Activated CD8-positive, alpha-beta T cell treated with anti-CD3 and anti-CD28 coated beads for 36 hours (primary cell): ENCODE measurements around the gene SIRT2. TPM values are rescaled to one million over a fixed set of nuclear protein-coding genes. Genes with fewer than 3 reads are reported as not detected.
A peak's percentile ranks its signal among the peaks of the same experiment; 100 is the strongest.

Source experiments
- ATAC-seq: fragments of 200-7000 bp; cut with Tn5 transposase; one replicate; pipeline ENCODE4 v1.10.0; 2021; ENCODE audit warnings: mild to moderate bottlenecking, moderate library complexity
- CTCF ChIA-PET: fragments of 350-600 bp; sonication (Branson Sonifier 250); formaldehyde crosslinking; loops from one replicate; lab custom pipeline; 2021; ENCODE audit warnings: antibody characterized with exemption; lab: Charles Lee
- POLR2A ChIA-PET: fragments of 350-600 bp; sonication (Branson Sonifier 250); formaldehyde crosslinking; loops from one replicate; lab custom pipeline; 2021; ENCODE audit warnings: antibody characterized with exemption; lab: Charles Lee
- DNase-seq: peaks from one replicate; pipeline ENCODE4 v3.0.0-alpha.2; 2020
- H3K27ac Mint-ChIP-seq: one replicate; pipeline ENCODE4 v1.8.0; 2021; ENCODE audit warnings: mild to moderate bottlenecking, mixed read lengths
- H3K27me3 Mint-ChIP-seq: one replicate; pipeline ENCODE4 v1.8.0; 2021; ENCODE audit warnings: mixed read lengths
- H3K36me3 Mint-ChIP-seq: one replicate; pipeline ENCODE4 v1.8.0; 2021; ENCODE audit warnings: low read depth, mixed read lengths
- H3K4me1 Mint-ChIP-seq: one replicate; pipeline ENCODE4 v1.8.0; 2021; ENCODE audit warnings: low read depth, mixed read lengths
- H3K4me3 Mint-ChIP-seq: one replicate; pipeline ENCODE4 v1.8.0; 2021; ENCODE audit warnings: mild to moderate bottlenecking, moderate library complexity, mixed read lengths
- H3K9me3 Mint-ChIP-seq: one replicate; pipeline ENCODE4 v1.8.0; 2021; ENCODE audit warnings: mixed read lengths
- intact Hi-C: fragments of 100-400 bp; cut with micrococcal nuclease; formaldehyde crosslinking; loops from one replicate; pipeline ENCODE4 v1.10.0; 2022
- total RNA-seq, 2 experiments: library from RNA; stranded (reverse); gene quantifications; one replicate each; pipeline ENCODE4 v1.2.3, GENCODE V29; 2021
- TF ChIP-seq, protein P1 (sequence below): fragments of 200-600 bp; IDR thresholded peaks from one replicate; pipeline ENCODE4 v1.8.0; 2022; ENCODE audit warnings: antibody characterized with exemption, mild to moderate bottlenecking

Gene SIRT2
- total RNA-seq, 2 experiments from 2014 or later: 20.0 to 21.5 TPM

DNA sequence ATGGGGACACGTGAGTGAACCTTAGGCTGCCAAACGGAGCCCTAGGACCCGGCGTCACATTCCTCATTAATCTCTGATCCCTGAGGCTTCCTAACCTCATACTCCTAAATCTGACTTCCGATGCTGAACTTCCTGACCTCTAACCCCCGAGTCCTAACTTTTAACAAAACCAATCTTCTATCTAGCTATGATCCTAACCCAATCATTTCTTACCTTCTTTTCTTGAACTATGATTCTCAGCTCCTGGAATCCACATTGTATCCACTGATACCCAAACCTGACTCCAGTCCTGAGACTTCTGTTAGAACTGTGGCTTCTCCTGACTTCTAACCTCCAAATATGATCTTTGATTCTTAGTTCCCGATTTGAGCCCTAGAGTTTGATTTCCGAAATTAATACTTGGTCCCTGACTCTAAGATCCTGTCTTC is 798 bp upstream of the SIRT2 start:
- Mint-ChIP-seq H3K27ac (peak overlapping the region; percentile 83), H3K4me3 (peak overlapping the region; percentile 84), H3K36me3 (peaks cover 17% of the 10 kb centered on the region), H3K9me3 (no peaks in the 10 kb centered on the region), H3K27me3 (no peaks in the 10 kb centered on the region), H3K4me1 (peaks cover 30% of the 10 kb centered on the region)
- ATAC-seq: no peak
- intact Hi-C loops: no loop called here
- TF ChIP-seq, protein P1, sequence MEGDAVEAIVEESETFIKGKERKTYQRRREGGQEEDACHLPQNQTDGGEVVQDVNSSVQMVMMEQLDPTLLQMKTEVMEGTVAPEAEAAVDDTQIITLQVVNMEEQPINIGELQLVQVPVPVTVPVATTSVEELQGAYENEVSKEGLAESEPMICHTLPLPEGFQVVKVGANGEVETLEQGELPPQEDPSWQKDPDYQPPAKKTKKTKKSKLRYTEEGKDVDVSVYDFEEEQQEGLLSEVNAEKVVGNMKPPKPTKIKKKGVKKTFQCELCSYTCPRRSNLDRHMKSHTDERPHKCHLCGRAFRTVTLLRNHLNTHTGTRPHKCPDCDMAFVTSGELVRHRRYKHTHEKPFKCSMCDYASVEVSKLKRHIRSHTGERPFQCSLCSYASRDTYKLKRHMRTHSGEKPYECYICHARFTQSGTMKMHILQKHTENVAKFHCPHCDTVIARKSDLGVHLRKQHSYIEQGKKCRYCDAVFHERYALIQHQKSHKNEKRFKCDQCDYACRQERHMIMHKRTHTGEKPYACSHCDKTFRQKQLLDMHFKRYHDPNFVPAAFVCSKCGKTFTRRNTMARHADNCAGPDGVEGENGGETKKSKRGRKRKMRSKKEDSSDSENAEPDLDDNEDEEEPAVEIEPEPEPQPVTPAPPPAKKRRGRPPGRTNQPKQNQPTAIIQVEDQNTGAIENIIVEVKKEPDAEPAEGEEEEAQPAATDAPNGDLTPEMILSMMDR: no peak
- ChIA-PET CTCF (interaction anchor here (0.6 to 2.2 kb wide), 10 partner anchors 11 to 498 kb away, joined by 3 to 23 read pairs (median 4); partner anchors contain the start of genes FAM98C, MRPS12 and SARS2), POLR2A (interaction anchor here (0.5 to 1.5 kb wide), 13 partner anchors 10 to 582 kb away, joined by 3 to 7 read pairs (median 4); partner anchors contain the start of genes CCER2, FAM98C, MRPS12 and SARS2)
- DNase-seq: no peak

DNA sequence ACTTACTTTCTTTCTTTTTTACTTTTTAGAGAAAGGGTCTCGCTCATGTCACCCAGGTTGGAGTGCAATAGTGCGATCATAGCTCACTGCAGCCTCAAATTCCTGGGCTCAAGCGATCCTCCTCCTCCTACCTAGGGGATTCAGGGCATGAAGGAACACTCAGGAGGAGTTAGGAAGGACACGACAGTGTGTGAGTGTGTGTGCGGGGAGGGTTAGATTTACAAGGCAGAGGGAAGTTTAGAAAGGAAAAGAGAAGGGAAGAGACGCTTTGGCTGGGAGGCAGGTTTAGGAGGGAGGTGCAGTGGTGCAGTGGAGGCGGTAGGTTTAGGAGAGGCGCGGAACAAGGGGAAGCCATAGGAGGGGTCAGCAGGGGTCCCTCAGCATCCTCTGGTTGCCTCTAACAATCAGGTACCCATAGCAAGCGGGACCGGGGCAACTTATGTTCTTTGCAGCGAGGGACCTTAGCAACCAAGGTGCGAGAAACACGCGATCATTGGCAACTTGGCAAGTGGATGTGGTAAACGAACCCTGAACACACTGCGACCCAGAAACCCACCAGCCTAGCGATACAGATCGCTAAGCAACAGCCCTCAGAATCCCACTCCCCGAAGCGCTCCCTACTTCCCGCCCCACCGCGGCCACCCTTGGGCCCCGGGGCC is 501 bp downstream of the SIRT2 start:
- DNase-seq (no peak), ATAC-seq (no peak)
- H3K36me3 Mint-ChIP-seq: peaks cover 15% of the 10 kb centered on the region
- peaks cover 25% of the 10 kb centered on the region for H3K4me1 Mint-ChIP-seq
- H3K27me3 Mint-ChIP-seq: no peaks in the 10 kb centered on the region
- intact Hi-C loops: no loop called here
- ChIA-PET CTCF (interaction anchor here (4.0 kb wide), 1 partner anchor 12 kb away, joined by 21 read pairs; no protein-coding TSS in a partner anchor), POLR2A (no interaction called here)
- peak overlapping the region; percentile 93 for H3K27ac Mint-ChIP-seq
- no peaks in the 10 kb centered on the region for H3K9me3 Mint-ChIP-seq
- peak overlapping the region; percentile 84 for H3K4me3 Mint-ChIP-seq
- TF ChIP-seq, protein P1: no peak

DNA sequence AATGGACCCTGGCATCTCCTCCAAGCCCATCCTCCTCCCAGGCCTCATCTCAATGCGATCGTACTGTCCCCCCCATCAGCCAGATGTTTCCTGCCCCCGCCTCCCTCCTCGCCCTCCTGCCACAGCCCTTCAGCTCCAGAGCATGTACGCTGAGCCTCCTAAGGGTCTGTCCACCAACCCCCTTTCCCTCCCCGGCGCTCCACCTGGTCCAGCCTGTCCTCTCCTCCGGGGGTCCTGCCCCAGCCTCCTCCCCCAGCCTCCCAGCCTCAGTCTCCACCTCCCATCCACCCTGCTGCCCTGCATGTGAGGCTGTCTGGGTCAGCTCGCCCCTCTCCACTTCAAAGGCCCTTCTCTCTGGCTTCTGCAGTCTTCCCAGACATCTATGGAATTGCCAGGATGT is 4.5 kb downstream of the SIRT2 start:
- intact Hi-C loops: no loop called here
- no peak overlapping the region for H3K27ac Mint-ChIP-seq
- POLR2A ChIA-PET: no interaction called here
- H3K4me3 Mint-ChIP-seq: no peak overlapping the region
- H3K27me3 Mint-ChIP-seq: no peaks in the 10 kb centered on the region
- TF ChIP-seq, protein P1: no peak
- CTCF ChIA-PET: interaction anchor here (1.6 to 4.0 kb wide), 2 partner anchors 8 to 35 kb away, joined by 6 to 21 read pairs; partner anchors contain the start of genes MRPS12 and SARS2
- DNase-seq: no peak
- ATAC-seq: no peak
- H3K4me1 Mint-ChIP-seq: peaks cover 14% of the 10 kb centered on the region
- no peaks in the 10 kb centered on the region for H3K9me3 Mint-ChIP-seq
- peaks cover 3% of the 10 kb centered on the region for H3K36me3 Mint-ChIP-seq

DNA sequence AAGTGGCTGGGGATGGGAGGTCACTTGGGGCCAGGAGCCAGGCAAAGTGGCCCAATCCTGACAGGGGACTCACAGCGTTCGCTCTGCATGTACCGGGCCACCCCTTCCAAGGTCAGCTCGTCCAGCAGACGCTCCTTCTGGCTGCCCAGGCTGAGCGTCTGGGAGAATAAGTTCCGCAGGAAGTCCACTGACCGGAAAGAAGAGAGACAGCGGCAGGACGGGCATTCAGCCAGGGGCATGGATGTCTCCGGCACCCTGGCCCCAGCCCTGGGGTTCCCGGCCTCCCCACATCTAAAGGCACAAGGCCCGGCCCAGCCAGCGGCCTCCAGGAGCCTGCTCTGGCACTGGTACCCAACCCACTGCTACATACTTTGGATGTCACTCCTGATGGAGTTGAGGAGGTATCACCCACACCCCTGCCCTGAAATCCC is 6.1 kb downstream of the SIRT2 start:
- H3K27ac Mint-ChIP-seq: no peak overlapping the region
- TF ChIP-seq, protein P1: no peak
- H3K4me1 Mint-ChIP-seq: peaks cover 7% of the 10 kb centered on the region
- peaks cover 3% of the 10 kb centered on the region for H3K36me3 Mint-ChIP-seq
- no peaks in the 10 kb centered on the region for H3K9me3 Mint-ChIP-seq
- H3K27me3 Mint-ChIP-seq: no peaks in the 10 kb centered on the region
- POLR2A ChIA-PET: no interaction called here
- H3K4me3 Mint-ChIP-seq: no peak overlapping the region
- intact Hi-C loops: no loop called here
- CTCF ChIA-PET: interaction anchor here (1.0 kb wide), 1 partner anchor 18 kb away, joined by 3 read pairs; no protein-coding TSS in a partner anchor
- no peak for ATAC-seq
- DNase-seq: no peak

DNA sequence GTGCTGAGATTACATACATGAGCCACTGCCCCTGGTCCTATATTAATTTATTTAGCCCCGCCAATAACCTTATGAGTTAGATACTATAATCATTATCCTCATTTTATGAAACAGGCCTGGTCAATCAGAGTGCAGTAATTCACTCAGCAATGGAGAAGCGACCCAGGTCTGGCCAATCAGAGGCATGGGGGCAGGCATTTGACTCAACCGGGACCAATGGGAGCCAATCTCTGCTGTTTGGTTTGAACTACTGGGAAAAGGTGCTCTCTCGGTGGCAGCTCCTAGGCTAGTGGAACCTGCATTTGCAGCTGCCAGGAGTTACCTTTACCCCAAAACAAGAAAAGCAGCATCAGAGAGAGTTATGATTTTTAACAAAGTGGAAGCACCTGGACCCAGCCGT is 6.6 kb downstream of the SIRT2 start:
- ChIA-PET CTCF (interaction anchor here (1.0 kb wide), 1 partner anchor 17 kb away, joined by 3 read pairs; no protein-coding TSS in a partner anchor), POLR2A (no interaction called here)
- Mint-ChIP-seq H3K36me3 (peaks cover 3% of the 10 kb centered on the region), H3K27ac (no peak overlapping the region), H3K27me3 (no peaks in the 10 kb centered on the region), H3K4me1 (peaks cover 2% of the 10 kb centered on the region), H3K4me3 (no peak overlapping the region), H3K9me3 (no peaks in the 10 kb centered on the region)
- ATAC-seq: no peak
- TF ChIP-seq, protein P1: no peak
- no peak for DNase-seq
- intact Hi-C loops: no loop called here
